Nephron (organoid): Measurements from ENCODE around the gene DHRS3.
A peak's percentile ranks its signal among the peaks of the same experiment; 100 is the strongest.

ENCODE experiments used
- H3K27ac Mint-ChIP-seq, 3 experiments: 2 replicates each; pipeline ENCODE4 v1.8.0; 2020; ENCODE audit warnings: mixed read lengths in 3 of 3, mild to moderate bottlenecking in 2 of 3, moderate library complexity in 1 of 3
- H3K27me3 Mint-ChIP-seq: 2 replicates; pipeline ENCODE4 v1.8.0; 2021; ENCODE audit warnings: low read depth, mild to moderate bottlenecking, moderate library complexity, mixed read lengths
- H3K36me3 Mint-ChIP-seq: 2 replicates; pipeline ENCODE4 v1.8.0; 2020; ENCODE audit warnings: low read depth, mixed read lengths
- H3K4me1 Mint-ChIP-seq: 2 replicates; pipeline ENCODE4 v1.8.0; 2020; ENCODE audit warnings: mixed read lengths
- H3K4me3 Mint-ChIP-seq, 3 experiments: 2 replicates each; pipeline ENCODE4 v1.8.0; 2020; ENCODE audit warnings: mild to moderate bottlenecking in 3 of 3, mixed read lengths in 3 of 3, moderate library complexity in 2 of 3
- H3K9me3 Mint-ChIP-seq: 2 replicates; pipeline ENCODE4 v1.8.0; 2020; ENCODE audit warnings: mixed read lengths
- TF ChIP-seq, protein P1 (sequence below), 3 experiments: fragments of 200-600 bp; sonication (generic); IDR thresholded peaks; one replicate each; pipeline ENCODE4 v1.5.0; 2021; ENCODE audit warnings: antibody characterized with exemption in 3 of 3; ENCODE audit not compliant: unreplicated experiment in 3 of 3

DHRS3 gene

GRCh38 chr1:12594966-12595756 lies 22.8 kb downstream of the DHRS3 start:
- Mint-ChIP-seq H3K27ac (peak overlapping the region; percentile 88 to 95 (median 93)), H3K27me3 (peaks cover 6% of the 10 kb centered on the region), H3K9me3 (no peaks in the 10 kb centered on the region), H3K4me3 (peak overlapping the region; percentile 77 to 82 (median 81)), H3K36me3 (peaks cover 14% of the 10 kb centered on the region), H3K4me1 (peaks cover 81% of the 10 kb centered on the region)
- TF ChIP-seq, protein P1, sequence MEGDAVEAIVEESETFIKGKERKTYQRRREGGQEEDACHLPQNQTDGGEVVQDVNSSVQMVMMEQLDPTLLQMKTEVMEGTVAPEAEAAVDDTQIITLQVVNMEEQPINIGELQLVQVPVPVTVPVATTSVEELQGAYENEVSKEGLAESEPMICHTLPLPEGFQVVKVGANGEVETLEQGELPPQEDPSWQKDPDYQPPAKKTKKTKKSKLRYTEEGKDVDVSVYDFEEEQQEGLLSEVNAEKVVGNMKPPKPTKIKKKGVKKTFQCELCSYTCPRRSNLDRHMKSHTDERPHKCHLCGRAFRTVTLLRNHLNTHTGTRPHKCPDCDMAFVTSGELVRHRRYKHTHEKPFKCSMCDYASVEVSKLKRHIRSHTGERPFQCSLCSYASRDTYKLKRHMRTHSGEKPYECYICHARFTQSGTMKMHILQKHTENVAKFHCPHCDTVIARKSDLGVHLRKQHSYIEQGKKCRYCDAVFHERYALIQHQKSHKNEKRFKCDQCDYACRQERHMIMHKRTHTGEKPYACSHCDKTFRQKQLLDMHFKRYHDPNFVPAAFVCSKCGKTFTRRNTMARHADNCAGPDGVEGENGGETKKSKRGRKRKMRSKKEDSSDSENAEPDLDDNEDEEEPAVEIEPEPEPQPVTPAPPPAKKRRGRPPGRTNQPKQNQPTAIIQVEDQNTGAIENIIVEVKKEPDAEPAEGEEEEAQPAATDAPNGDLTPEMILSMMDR (IDR thresholded peaks at IDR 0.05; ENCODE audit: unreplicated experiment in 3 of 3) = no peak

DNA sequence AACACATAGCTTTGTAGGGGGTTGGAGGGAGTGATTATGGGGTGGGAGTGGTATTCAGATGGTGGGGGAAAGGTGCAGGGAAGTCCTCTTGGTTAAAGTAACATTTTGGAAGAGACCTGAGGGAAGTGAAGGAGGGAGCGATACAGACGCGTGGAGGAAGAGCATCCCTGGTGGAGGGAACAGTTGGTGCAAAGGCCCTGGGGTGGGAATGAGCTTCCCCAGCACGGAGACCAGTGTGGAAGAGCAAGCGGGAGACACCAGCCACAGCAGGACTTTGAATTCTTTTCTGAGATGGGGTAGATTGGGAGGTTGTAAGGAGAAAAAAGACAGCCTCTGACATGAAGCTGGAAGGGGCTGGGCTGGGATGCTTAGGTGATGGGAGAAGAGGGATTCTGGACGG lies 23.5 kb downstream of the DHRS3 start:
- H3K9me3 Mint-ChIP-seq = no peaks in the 10 kb centered on the region
- TF ChIP-seq, protein P1 (IDR thresholded peaks at IDR 0.05; ENCODE audit: unreplicated experiment in 3 of 3) = no peak
- peak overlapping the region; percentile 88 to 95 (median 93) for H3K27ac Mint-ChIP-seq
- peaks cover 74% of the 10 kb centered on the region for H3K4me1 Mint-ChIP-seq
- peaks cover 14% of the 10 kb centered on the region for H3K36me3 Mint-ChIP-seq
- peak overlapping the region; percentile 77 to 82 (median 81) for H3K4me3 Mint-ChIP-seq
- peaks cover 6% of the 10 kb centered on the region for H3K27me3 Mint-ChIP-seq

- H3K4me1 Mint-ChIP-seq = peaks cover 71% of the 10 kb centered on the region
- peaks cover 6% of the 10 kb centered on the region for H3K27me3 Mint-ChIP-seq
- H3K36me3 Mint-ChIP-seq = peaks cover 14% of the 10 kb centered on the region
- H3K9me3 Mint-ChIP-seq = no peaks in the 10 kb centered on the region
- H3K27ac Mint-ChIP-seq = peak overlapping the region; percentile 88 to 95 (median 93)
- TF ChIP-seq, protein P1 (IDR thresholded peaks at IDR 0.05; ENCODE audit: unreplicated experiment in 3 of 3) = no peak
- H3K4me3 Mint-ChIP-seq = peak overlapping the region; percentile 24 to 81 (median 77)
These were observed 24.4 kb downstream of the DHRS3 start for GRCh38 chr1:12593621-12594066.

DNA sequence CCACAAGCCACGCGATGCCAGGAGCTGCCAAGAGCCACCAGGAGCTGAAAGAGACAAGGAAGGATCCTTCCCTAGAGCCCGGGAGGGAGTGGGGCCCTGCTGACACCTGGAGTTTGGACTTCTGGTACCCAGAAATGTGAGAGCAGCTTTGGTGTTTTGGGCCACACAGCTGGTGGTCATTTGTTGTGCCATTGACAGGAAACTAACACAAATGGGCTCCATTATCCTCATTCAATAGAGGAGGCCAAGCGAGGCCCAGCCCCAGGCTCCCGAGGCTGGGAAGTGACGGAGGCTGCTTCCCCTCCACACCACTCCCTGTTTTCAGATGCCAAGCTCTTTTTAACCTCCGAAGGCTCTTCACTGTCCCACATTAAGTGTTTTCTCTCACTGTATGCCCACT lies 25.5 kb downstream of the DHRS3 start:
- peaks cover 22% of the 10 kb centered on the region for H3K36me3 Mint-ChIP-seq
- H3K9me3 Mint-ChIP-seq = no peaks in the 10 kb centered on the region
- H3K4me3 Mint-ChIP-seq = peak overlapping the region in 2 of 3 experiments; percentile 25 to 31
- peak overlapping the region; percentile 71 to 95 (median 90) for H3K27ac Mint-ChIP-seq
- H3K27me3 Mint-ChIP-seq = peaks cover 6% of the 10 kb centered on the region
- TF ChIP-seq, protein P1 (IDR thresholded peaks at IDR 0.05; ENCODE audit: unreplicated experiment in 3 of 3) = no peak
- H3K4me1 Mint-ChIP-seq = peaks cover 70% of the 10 kb centered on the region

- Mint-ChIP-seq H3K27me3 (peaks cover 6% of the 10 kb centered on the region), H3K4me3 (peak overlapping the region in 1 of 3 experiments; percentile 46), H3K27ac (peak overlapping the region; percentile 85 to 95 (median 90)), H3K36me3 (peaks cover 22% of the 10 kb centered on the region), H3K9me3 (no peaks in the 10 kb centered on the region), H3K4me1 (peaks cover 68% of the 10 kb centered on the region)
- TF ChIP-seq, protein P1 (IDR thresholded peaks at IDR 0.05; ENCODE audit: unreplicated experiment in 3 of 3) = no peak
These were observed 26.6 kb downstream of the DHRS3 start for GRCh38 chr1:12591267-12591938.
